Astrocyte of the cerebellum (primary cell): Measurements from ENCODE around the gene EYA4.

Experiments
- DNase-seq: peaks from one replicate; pipeline ENCODE4 v3.0.0-alpha.2; 2011; ENCODE audit warnings: low read depth
- H3K4me3 ChIP-seq: 2 replicates; pipeline ENCODE4 v1.5.1; 2011; ENCODE audit warnings: mild to moderate bottlenecking, low read depth, low read length, moderate library complexity
- CTCF ChIP-seq: IDR thresholded peaks from 2 replicates; pipeline ENCODE4 v1.5.1; 2012; ENCODE audit warnings: low read length, low read depth, moderate library complexity, mild to moderate bottlenecking; ENCODE audit errors: missing control alignments
- in situ Hi-C: cut with HindIII; loops from 2 replicates; pipeline ENCODE4 v1.10.0; 2017; ENCODE audit warnings: low sequenced_read_pairs

The EYA4 gene

GRCh38 chr6:133241086-133241900 is at the start of gene EYA4:
Gene EYA4 (plus strand): TSS chr6:133241357. CDS start chr6:133274781, 33,424 bp downstream.
- TF ChIP-seq CTCF = no peak
- in situ Hi-C loops = no loop called here
- DNase-seq = no peak
- H3K4me3 ChIP-seq = peak within 1 kb of the TSS; percentile 55

GRCh38 chr6:133193396-133193795 is 47.8 kb upstream of the EYA4 start:
- in situ Hi-C loops = loop anchor here (10.0 kb wide), 1 partner anchor 311 kb away; no protein-coding TSS in a partner anchor
- no peak for TF ChIP-seq CTCF
- DNase-seq = no peak
- H3K4me3 ChIP-seq = no peak overlapping the region

GRCh38 chr6:133198725-133199124 is 42.4 kb upstream of the EYA4 start:
- no peak overlapping the region for H3K4me3 ChIP-seq
- no peak for TF ChIP-seq CTCF
- in situ Hi-C loops = loop anchor here (10.0 kb wide), 1 partner anchor 306 kb away; no protein-coding TSS in a partner anchor
- no peak for DNase-seq

DNA sequence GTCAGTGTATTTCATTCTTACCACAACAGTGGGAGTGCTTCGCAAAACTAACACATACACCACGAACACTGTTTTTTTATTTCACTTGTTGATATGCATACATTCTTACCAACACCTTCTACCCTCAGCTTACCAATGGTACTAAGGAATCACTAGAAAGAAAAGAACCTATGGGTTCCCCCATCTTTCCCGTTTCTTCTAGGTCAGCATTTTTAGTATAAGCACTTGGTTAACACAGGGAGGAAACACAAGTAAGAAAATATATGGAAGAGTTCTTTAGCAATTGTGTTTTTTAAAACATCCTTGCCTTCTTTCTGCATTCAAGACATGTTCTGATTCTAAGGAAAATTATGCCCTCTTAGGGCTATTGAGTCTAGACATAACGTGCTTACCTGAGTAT is 39.9 kb upstream of the EYA4 start:
- DNase-seq = no peak
- no peak overlapping the region for H3K4me3 ChIP-seq
- in situ Hi-C loops = no loop called here
- no peak for TF ChIP-seq CTCF

DNA sequence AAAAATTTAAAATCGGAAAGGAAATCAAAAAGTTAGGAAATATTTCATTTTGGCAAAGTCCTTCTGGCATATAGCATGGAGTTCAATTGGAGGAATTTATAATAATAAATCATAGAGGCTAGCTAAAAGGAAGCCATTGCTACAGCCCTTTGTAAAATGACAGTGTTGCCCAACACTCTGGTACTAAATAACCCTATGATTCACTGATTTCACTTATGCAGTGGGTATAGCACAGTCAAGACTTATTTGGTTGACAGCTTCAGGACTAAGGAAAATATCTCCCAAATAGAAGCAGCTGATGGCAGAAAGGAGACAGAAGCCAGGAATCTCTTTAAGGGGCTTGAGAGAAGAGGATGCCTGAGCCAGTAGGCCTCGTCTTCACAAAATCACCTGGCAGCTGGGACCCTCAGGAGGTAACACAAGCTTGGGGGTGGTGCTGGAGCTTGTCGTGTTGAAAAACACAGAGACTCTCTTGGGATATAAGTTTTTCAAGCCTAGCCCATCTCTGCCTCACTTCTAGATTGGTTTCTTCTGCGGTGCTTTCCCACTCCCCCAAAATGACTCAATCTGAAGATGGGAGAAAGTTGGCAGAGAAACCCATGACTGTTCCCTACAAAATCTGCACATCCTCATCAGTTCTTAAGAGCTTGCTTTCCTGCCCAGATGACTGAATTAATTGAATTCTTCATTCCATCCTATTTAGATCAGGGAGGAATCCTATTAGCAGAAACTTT is 38.4 kb upstream of the EYA4 start:
- in situ Hi-C loops = no loop called here
- TF ChIP-seq CTCF = no peak
- no peak overlapping the region for H3K4me3 ChIP-seq
- peak; percentile 5 for DNase-seq

GRCh38 chr6:133203344-133203697 is 37.8 kb upstream of the EYA4 start:
- DNase-seq = no peak
- no peak overlapping the region for H3K4me3 ChIP-seq
- in situ Hi-C loops = no loop called here

More at GRCh38 chr6:133203344-133203697, 37.8 kb upstream of the EYA4 start:
- no peak for TF ChIP-seq CTCF
